Astrocyte (in vitro differentiated cells and primary cell): Measurements from ENCODE around the gene LAMA1. TPM values are rescaled to one million over a fixed set of nuclear protein-coding genes. Genes with fewer than 3 reads are reported as not detected.

Experiments
- DNase-seq: peaks from one replicate; pipeline ENCODE4 v3.0.0-alpha.2; 2010; ENCODE audit warnings: low read depth
- FAIRE-seq: peaks from 2 replicates; lab custom pipeline; 2011; peaks lifted over from hg19 to GRCh38; lab: Jason Lieb, UNC
- H2AFZ ChIP-seq: 2 replicates; pipeline ENCODE4 v1.6.0; 2012; ENCODE audit warnings: low read depth, low read length, inconsistent platforms
- H3K27ac ChIP-seq: 2 replicates; pipeline ENCODE4 v1.5.1; 2011; ENCODE audit warnings: low read depth, low read length, inconsistent platforms
- H3K27me3 ChIP-seq: 2 replicates; pipeline ENCODE4 v1.6.0; 2011; ENCODE audit warnings: low read length, inconsistent platforms; ENCODE audit not compliant: insufficient read depth
- H3K36me3 ChIP-seq: 2 replicates; pipeline ENCODE4 v1.5.1; 2011; ENCODE audit warnings: low read length, inconsistent platforms; ENCODE audit not compliant: insufficient read depth
- H3K4me1 ChIP-seq: 2 replicates; pipeline ENCODE4 v1.5.1; 2011; ENCODE audit warnings: low read length, inconsistent platforms; ENCODE audit not compliant: insufficient read depth
- H3K4me2 ChIP-seq: 2 replicates; pipeline ENCODE4 v1.6.0; 2012; ENCODE audit warnings: low read length, inconsistent platforms
- H3K4me3 ChIP-seq: 2 replicates; pipeline ENCODE4 v1.5.1; 2011; ENCODE audit warnings: low read depth, mild to moderate bottlenecking, low read length, inconsistent platforms; ENCODE audit not compliant: insufficient read depth
- H3K79me2 ChIP-seq: 2 replicates; pipeline ENCODE4 v1.6.0; 2012; ENCODE audit warnings: mild to moderate bottlenecking, low read length, inconsistent platforms; ENCODE audit not compliant: insufficient read depth
- H3K9ac ChIP-seq: 2 replicates; pipeline ENCODE4 v1.6.0; 2012; ENCODE audit warnings: mild to moderate bottlenecking, low read length, inconsistent platforms
- H3K9me3 ChIP-seq: 2 replicates; pipeline ENCODE4 v1.5.1; 2012; ENCODE audit warnings: low read depth, mild to moderate bottlenecking, low read length, inconsistent platforms; ENCODE audit not compliant: insufficient read depth
- H4K20me1 ChIP-seq: 2 replicates; pipeline ENCODE4 v1.6.0; 2012; ENCODE audit warnings: low read length, inconsistent platforms; ENCODE audit not compliant: insufficient read depth
- H3K27ac Mint-ChIP-seq: one replicate; pipeline ENCODE4 v1.8.0; 2021; ENCODE audit warnings: mild to moderate bottlenecking, mixed read lengths; ENCODE audit not compliant: unreplicated experiment
- H3K27me3 Mint-ChIP-seq: one replicate; pipeline ENCODE4 v1.8.0; 2021; ENCODE audit warnings: low read depth, mixed read lengths; ENCODE audit not compliant: unreplicated experiment
- H3K36me3 Mint-ChIP-seq: one replicate; pipeline ENCODE4 v1.8.0; 2021; ENCODE audit warnings: low read depth, mixed read lengths; ENCODE audit not compliant: unreplicated experiment
- H3K4me1 Mint-ChIP-seq: one replicate; pipeline ENCODE4 v1.8.0; 2021; ENCODE audit warnings: low read depth, mixed read lengths; ENCODE audit not compliant: unreplicated experiment
- H3K4me3 Mint-ChIP-seq: one replicate; pipeline ENCODE4 v1.8.0; 2021; ENCODE audit warnings: mild to moderate bottlenecking, moderate library complexity, mixed read lengths; ENCODE audit not compliant: unreplicated experiment
- H3K9me3 Mint-ChIP-seq: one replicate; pipeline ENCODE4 v1.8.0; 2021; ENCODE audit warnings: mild to moderate bottlenecking, mixed read lengths; ENCODE audit not compliant: unreplicated experiment
- EZH2 ChIP-seq: IDR thresholded peaks from 2 replicates; pipeline ENCODE4 v1.6.1; 2012; ENCODE audit warnings: mild to moderate bottlenecking, low read length, inconsistent platforms; ENCODE audit not compliant: insufficient read depth
- total RNA-seq: library from RNA; stranded (reverse); gene quantifications from 2 replicates; pipeline ENCODE4 v1.2.1, GENCODE V29; 2021
- TF ChIP-seq, protein P1 (sequence below): IDR thresholded peaks from 2 replicates; pipeline ENCODE4 v1.5.1; 2011; ENCODE audit warnings: low read depth, mild to moderate bottlenecking, inconsistent platforms, low read length, moderate library complexity; ENCODE audit not compliant: insufficient read depth

The LAMA1 gene
- total RNA-seq, 1 donor from 2014 or later = 17.4 TPM

DNA sequence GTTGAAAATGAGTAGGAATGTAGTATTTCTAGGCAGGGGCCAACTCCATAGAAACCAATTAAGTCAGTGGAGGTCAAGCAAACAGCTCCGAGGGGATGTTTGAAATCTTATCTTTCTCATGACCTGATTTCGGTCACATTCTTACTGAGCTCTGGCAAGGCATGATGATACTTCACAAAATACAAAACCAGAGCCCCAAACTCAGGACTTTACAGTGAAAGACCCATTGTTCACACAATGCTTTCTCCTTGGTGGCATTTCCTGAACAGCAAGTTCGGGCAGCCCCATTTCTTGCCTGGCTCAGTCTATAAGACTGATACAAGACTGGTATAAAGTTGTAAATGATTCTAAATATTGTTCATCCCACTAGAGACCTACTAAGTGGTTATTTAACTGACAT lies 53.3 kb downstream of the LAMA1 start:
- Histone ChIP-seq H3K27me3 (no peaks in the 10 kb centered on the region), H3K4me3 (no peak overlapping the region), H3K9me3 (no peaks in the 10 kb centered on the region), H3K4me2 (no peak overlapping the region), H3K4me1 (no peaks in the 10 kb centered on the region), H3K9ac (no peak overlapping the region), H2AFZ (no peak overlapping the region), H3K36me3 (no peaks in the 10 kb centered on the region), H3K79me2 (no peaks in the 10 kb centered on the region), H3K27ac (no peak overlapping the region), H4K20me1 (no peaks in the 10 kb centered on the region)
- H3K4me1 Mint-ChIP-seq = peaks cover 2% of the 10 kb centered on the region
- no peak overlapping the region for H3K4me3 Mint-ChIP-seq
- FAIRE-seq (no peak), DNase-seq (no peak)
- TF ChIP-seq EZH2 = no peak
- TF ChIP-seq, protein P1, sequence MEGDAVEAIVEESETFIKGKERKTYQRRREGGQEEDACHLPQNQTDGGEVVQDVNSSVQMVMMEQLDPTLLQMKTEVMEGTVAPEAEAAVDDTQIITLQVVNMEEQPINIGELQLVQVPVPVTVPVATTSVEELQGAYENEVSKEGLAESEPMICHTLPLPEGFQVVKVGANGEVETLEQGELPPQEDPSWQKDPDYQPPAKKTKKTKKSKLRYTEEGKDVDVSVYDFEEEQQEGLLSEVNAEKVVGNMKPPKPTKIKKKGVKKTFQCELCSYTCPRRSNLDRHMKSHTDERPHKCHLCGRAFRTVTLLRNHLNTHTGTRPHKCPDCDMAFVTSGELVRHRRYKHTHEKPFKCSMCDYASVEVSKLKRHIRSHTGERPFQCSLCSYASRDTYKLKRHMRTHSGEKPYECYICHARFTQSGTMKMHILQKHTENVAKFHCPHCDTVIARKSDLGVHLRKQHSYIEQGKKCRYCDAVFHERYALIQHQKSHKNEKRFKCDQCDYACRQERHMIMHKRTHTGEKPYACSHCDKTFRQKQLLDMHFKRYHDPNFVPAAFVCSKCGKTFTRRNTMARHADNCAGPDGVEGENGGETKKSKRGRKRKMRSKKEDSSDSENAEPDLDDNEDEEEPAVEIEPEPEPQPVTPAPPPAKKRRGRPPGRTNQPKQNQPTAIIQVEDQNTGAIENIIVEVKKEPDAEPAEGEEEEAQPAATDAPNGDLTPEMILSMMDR = no peak
- peaks cover 2% of the 10 kb centered on the region for H3K9me3 Mint-ChIP-seq
- no peaks in the 10 kb centered on the region for H3K36me3 Mint-ChIP-seq
- H3K27me3 Mint-ChIP-seq = no peaks in the 10 kb centered on the region
- H3K27ac Mint-ChIP-seq = no peak overlapping the region

DNA sequence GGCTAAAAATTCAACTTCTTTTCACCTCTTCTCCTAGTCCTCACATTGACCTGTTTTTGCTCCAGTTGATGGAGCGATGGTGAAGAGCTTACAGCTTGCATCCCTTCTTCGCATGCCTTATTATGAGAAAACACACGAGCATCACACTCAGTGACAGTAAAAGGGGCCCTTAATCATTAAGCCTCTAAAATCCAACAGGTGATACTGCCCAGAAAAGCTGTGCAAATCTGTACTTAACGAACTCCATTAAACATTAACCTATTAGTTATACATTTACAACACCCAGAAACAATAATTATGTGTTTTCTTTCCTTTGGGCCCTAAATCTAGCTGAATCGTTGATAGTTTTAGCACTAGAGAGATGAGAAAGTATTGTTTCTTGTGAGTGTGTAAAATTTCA lies 54.8 kb downstream of the LAMA1 start:
- H3K4me1 ChIP-seq = no peaks in the 10 kb centered on the region
- DNase-seq = no peak
- H3K27ac ChIP-seq = no peak overlapping the region
- H4K20me1 ChIP-seq = no peaks in the 10 kb centered on the region
- no peak overlapping the region for H2AFZ ChIP-seq
- H3K4me3 Mint-ChIP-seq = no peak overlapping the region
- H3K4me3 ChIP-seq = no peak overlapping the region
- H3K9ac ChIP-seq = no peak overlapping the region
- H3K27ac Mint-ChIP-seq = no peak overlapping the region
- peaks cover 2% of the 10 kb centered on the region for H3K4me1 Mint-ChIP-seq
- H3K27me3 ChIP-seq = no peaks in the 10 kb centered on the region
- H3K79me2 ChIP-seq = no peaks in the 10 kb centered on the region
- H3K4me2 ChIP-seq = no peak overlapping the region
- H3K9me3 ChIP-seq = no peaks in the 10 kb centered on the region
- no peaks in the 10 kb centered on the region for H3K27me3 Mint-ChIP-seq
- no peaks in the 10 kb centered on the region for H3K36me3 Mint-ChIP-seq
- H3K9me3 Mint-ChIP-seq = peaks cover 2% of the 10 kb centered on the region
- TF ChIP-seq, protein P1 = no peak
- TF ChIP-seq EZH2 = no peak
- FAIRE-seq = no peak
- no peaks in the 10 kb centered on the region for H3K36me3 ChIP-seq

DNA sequence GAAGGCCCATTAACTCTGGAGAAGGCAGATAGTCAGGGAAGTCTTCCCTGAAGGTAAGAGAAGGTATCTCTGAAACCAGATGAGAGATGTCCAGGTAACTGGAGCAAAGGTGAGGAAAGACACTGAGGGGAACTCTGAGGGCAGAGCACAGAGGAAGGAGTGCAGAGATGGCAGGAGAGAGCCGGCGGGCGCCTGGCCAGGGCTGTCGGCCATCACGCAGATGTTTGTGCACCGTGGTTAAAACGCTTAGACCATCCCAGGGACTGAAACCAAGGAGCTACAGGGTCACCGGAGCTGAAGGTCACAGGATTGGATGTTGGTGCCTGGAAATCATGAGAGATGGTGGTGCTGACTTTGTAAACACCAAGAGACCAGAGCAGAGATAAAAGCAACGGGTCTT lies 55.4 kb downstream of the LAMA1 start:
- Mint-ChIP-seq H3K27ac (no peak overlapping the region), H3K4me3 (no peak overlapping the region), H3K9me3 (peaks cover 2% of the 10 kb centered on the region), H3K36me3 (no peaks in the 10 kb centered on the region), H3K27me3 (no peaks in the 10 kb centered on the region), H3K4me1 (peaks cover 2% of the 10 kb centered on the region)
- no peaks in the 10 kb centered on the region for H3K27me3 ChIP-seq
- no peak overlapping the region for H3K9ac ChIP-seq
- no peaks in the 10 kb centered on the region for H3K36me3 ChIP-seq
- H4K20me1 ChIP-seq = no peaks in the 10 kb centered on the region
- H2AFZ ChIP-seq = no peak overlapping the region
- no peak overlapping the region for H3K27ac ChIP-seq
- no peak overlapping the region for H3K4me3 ChIP-seq
- TF ChIP-seq, protein P1 = no peak
- TF ChIP-seq EZH2 = no peak
- H3K9me3 ChIP-seq = no peaks in the 10 kb centered on the region
- no peaks in the 10 kb centered on the region for H3K79me2 ChIP-seq
- no peak for FAIRE-seq
- H3K4me1 ChIP-seq = no peaks in the 10 kb centered on the region
- no peak for DNase-seq
- H3K4me2 ChIP-seq = no peak overlapping the region
